ENCODE results near the gene B3GALT5.

B3GALT5 gene

GRCh38 chr21:39651206-39651605, 38.5 kb downstream of the B3GALT5 start:
- Histone ChIP-seq H3K36me3 (ENCODE audit: low read depth) (no peaks in the 10 kb centered on the region), H3K27ac (ENCODE audit: poor library complexity, severe bottlenecking) (no peak overlapping the region)

GRCh38 chr21:39654951-39655350, 42.2 kb downstream of the B3GALT5 start:
- Histone ChIP-seq H3K4me1 (ENCODE audit: insufficient read depth, poor library complexity, severe bottlenecking) (no peaks in the 10 kb centered on the region), H3K36me3 (ENCODE audit: low read depth) (no peaks in the 10 kb centered on the region), H3K4me3 (ENCODE audit: severe bottlenecking) (no peak overlapping the region), H3K9me3 (ENCODE audit: severe bottlenecking) (no peaks in the 10 kb centered on the region), H3K27ac (ENCODE audit: poor library complexity, severe bottlenecking) (no peak overlapping the region), H3K27me3 (ENCODE audit: insufficient read depth, poor library complexity, severe bottlenecking) (no peaks in the 10 kb centered on the region)
- no peak for TF ChIP-seq CTCF (IDR thresholded peaks at IDR 0.05; ENCODE audit: poor library complexity, severe bottlenecking)
- no peak for DNase-seq (ENCODE audit: low spot score)
- ATAC-seq (ENCODE audit: low read depth) = no peak

More at GRCh38 chr21:39651206-39651605, 38.5 kb downstream of the B3GALT5 start:
- Histone ChIP-seq H3K27me3 (ENCODE audit: insufficient read depth, poor library complexity, severe bottlenecking) (no peaks in the 10 kb centered on the region), H3K9me3 (ENCODE audit: severe bottlenecking) (no peaks in the 10 kb centered on the region), H3K4me3 (ENCODE audit: severe bottlenecking) (no peak overlapping the region), H3K4me1 (ENCODE audit: insufficient read depth, poor library complexity, severe bottlenecking) (peaks cover 11% of the 10 kb centered on the region)
- no peak; the same call in 2 of the 3 replicates for ATAC-seq (ENCODE audit: low read depth)
- TF ChIP-seq CTCF (IDR thresholded peaks at IDR 0.05; ENCODE audit: poor library complexity, severe bottlenecking) = no peak
- no peak for DNase-seq (ENCODE audit: low spot score)

- no peak for DNase-seq (ENCODE audit: low spot score)
- Histone ChIP-seq H3K4me1 (ENCODE audit: insufficient read depth, poor library complexity, severe bottlenecking) (peaks cover 5% of the 10 kb centered on the region), H3K27me3 (ENCODE audit: insufficient read depth, poor library complexity, severe bottlenecking) (no peaks in the 10 kb centered on the region), H3K9me3 (ENCODE audit: severe bottlenecking) (no peaks in the 10 kb centered on the region), H3K27ac (ENCODE audit: poor library complexity, severe bottlenecking) (no peak overlapping the region), H3K36me3 (ENCODE audit: low read depth) (no peaks in the 10 kb centered on the region), H3K4me3 (ENCODE audit: severe bottlenecking) (no peak overlapping the region)
- no peak for ATAC-seq (ENCODE audit: low read depth)
- no peak for TF ChIP-seq CTCF (IDR thresholded peaks at IDR 0.05; ENCODE audit: poor library complexity, severe bottlenecking)
Observed at GRCh38 chr21:39655589-39655988, 42.8 kb downstream of the B3GALT5 start.

GRCh38 chr21:39656209-39656608, 43.5 kb downstream of the B3GALT5 start:
- no peak for TF ChIP-seq CTCF (IDR thresholded peaks at IDR 0.05; ENCODE audit: poor library complexity, severe bottlenecking)
- Histone ChIP-seq H3K36me3 (ENCODE audit: low read depth) (no peaks in the 10 kb centered on the region), H3K4me1 (ENCODE audit: insufficient read depth, poor library complexity, severe bottlenecking) (peaks cover 6% of the 10 kb centered on the region), H3K27ac (ENCODE audit: poor library complexity, severe bottlenecking) (no peak overlapping the region), H3K4me3 (ENCODE audit: severe bottlenecking) (no peak overlapping the region), H3K9me3 (ENCODE audit: severe bottlenecking) (no peaks in the 10 kb centered on the region), H3K27me3 (ENCODE audit: insufficient read depth, poor library complexity, severe bottlenecking) (no peaks in the 10 kb centered on the region)
- no peak for DNase-seq (ENCODE audit: low spot score)
- no peak for ATAC-seq (ENCODE audit: low read depth)

- Histone ChIP-seq H3K27me3 (ENCODE audit: insufficient read depth, poor library complexity, severe bottlenecking) (no peaks in the 10 kb centered on the region), H3K9me3 (ENCODE audit: severe bottlenecking) (no peaks in the 10 kb centered on the region), H3K36me3 (ENCODE audit: low read depth) (no peaks in the 10 kb centered on the region), H3K27ac (ENCODE audit: poor library complexity, severe bottlenecking) (no peak overlapping the region), H3K4me3 (ENCODE audit: severe bottlenecking) (no peak overlapping the region), H3K4me1 (ENCODE audit: insufficient read depth, poor library complexity, severe bottlenecking) (peaks cover 6% of the 10 kb centered on the region)
- no peak for TF ChIP-seq CTCF (IDR thresholded peaks at IDR 0.05; ENCODE audit: poor library complexity, severe bottlenecking)
- DNase-seq (ENCODE audit: low spot score) = no peak
- ATAC-seq (ENCODE audit: low read depth) = no peak
Observed at GRCh38 chr21:39657091-39657689, 44.5 kb downstream of the B3GALT5 start.
